Smooth muscle cell (in vitro differentiated cells): ENCODE data around the gene FOXD1. TPM values are rescaled to one million over a fixed set of nuclear protein-coding genes. Genes with fewer than 3 reads are reported as not detected.
"Not testable (repeated sequence)": the region's sequence is repeated elsewhere in the genome, so short reads cannot be mapped to it uniquely, and the experiment has no call there.

Source experiments
- DNase-seq: peaks from one replicate; lab custom pipeline; 2025; ENCODE audit not compliant: unreplicated experiment; lab: John Stamatoyannopoulos, UW
- H2AFZ ChIP-seq: fragments of 200-600 bp; sonication (generic); 2 replicates; pipeline ENCODE4 v1.6.0; 2016; ENCODE audit warnings: antibody characterized with exemption, low read depth, mild to moderate bottlenecking
- H3F3A ChIP-seq: fragments of 200-600 bp; sonication (generic); 2 replicates; pipeline ENCODE4 v1.6.0; 2017; ENCODE audit warnings: antibody characterized with exemption, low read depth
- H3K27ac ChIP-seq: fragments of 200-600 bp; sonication (generic); 2 replicates; pipeline ENCODE4 v1.5.1; 2016; ENCODE audit warnings: low read depth, mild to moderate bottlenecking
- H3K27me3 ChIP-seq: fragments of 200-600 bp; sonication (generic); 2 replicates; pipeline ENCODE4 v1.6.1; 2016; ENCODE audit warnings: low read depth, mild to moderate bottlenecking
- H3K36me3 ChIP-seq: fragments of 200-600 bp; sonication (generic); 2 replicates; pipeline ENCODE4 v1.5.1; 2016; ENCODE audit warnings: low read depth
- H3K4me1 ChIP-seq: fragments of 200-600 bp; sonication (generic); 2 replicates; pipeline ENCODE4 v1.5.1; 2016; ENCODE audit warnings: low read depth
- H3K4me2 ChIP-seq: fragments of 200-600 bp; sonication (generic); 2 replicates; pipeline ENCODE4 v1.6.0; 2016; ENCODE audit warnings: mild to moderate bottlenecking
- H3K4me3 ChIP-seq: fragments of 200-600 bp; sonication (generic); 2 replicates; pipeline ENCODE4 v1.5.1; 2016; ENCODE audit warnings: mild to moderate bottlenecking
- H3K79me2 ChIP-seq: fragments of 200-600 bp; sonication (generic); 2 replicates; pipeline ENCODE4 v1.6.0; 2016; ENCODE audit warnings: low read depth, mild to moderate bottlenecking
- H3K9ac ChIP-seq: fragments of 200-600 bp; sonication (generic); 2 replicates; pipeline ENCODE4 v1.6.0; 2016; ENCODE audit warnings: low read depth
- H3K9me3 ChIP-seq: fragments of 200-600 bp; sonication (generic); replicated peaks from 2 replicates; pipeline ENCODE4 v1.5.1; 2016; ENCODE audit warnings: low read depth
- H4K20me1 ChIP-seq: fragments of 200-600 bp; sonication (generic); 2 replicates; pipeline ENCODE4 v1.6.0; 2016; ENCODE audit warnings: low read depth
- CTCF ChIP-seq: fragments of 200-600 bp; sonication (generic); IDR thresholded peaks from 2 replicates; pipeline ENCODE4 v1.5.1; 2017; ENCODE audit warnings: borderline replicate concordance, mild to moderate bottlenecking, antibody characterized with exemption; ENCODE audit not compliant: insufficient read depth, poor library complexity, severe bottlenecking
- WGBS: methylation state at CpG from one replicate; pipeline ENCODE4 v1.1.7; 2016; ENCODE audit warnings: low lambda C conversion rate; 5-methylcytosine and 5-hydroxymethylcytosine counted together
- polyA plus RNA-seq: library from polyadenylated mRNA; unstranded; fragments of >200 nt; fragmentation: Nextera tagmentation; extraction: Ambion mirVana; gene quantifications from 2 replicates; pipeline ENCODE4 v1.2.1, GENCODE V29; 2016
- total RNA-seq: library from RNA; depleted of rRNA; stranded (reverse); fragments of >200 nt; gene quantifications from 2 replicates; pipeline ENCODE4 v1.2.3, GENCODE V29; 2014

FOXD1 gene
- total and polyA plus RNA-seq, 2 experiments from 2014 or later: 9.0 to 13.8 TPM

- 85% methylated on average over 2 of the region's 2 CpGs for WGBS
- Histone ChIP-seq H3K27me3 (no peaks in the 10 kb centered on the region), H3F3A (no peaks in the 10 kb centered on the region), H3K4me2 (no peak overlapping the region), H3K9me3 (no peaks in the 10 kb centered on the region), H2AFZ (no peak overlapping the region), H3K9ac (no peak overlapping the region), H3K79me2 (no peaks in the 10 kb centered on the region), H3K36me3 (no peaks in the 10 kb centered on the region), H4K20me1 (no peaks in the 10 kb centered on the region), H3K4me1 (no peaks in the 10 kb centered on the region), H3K4me3 (no peak overlapping the region), H3K27ac (no peak overlapping the region)
- DNase-seq: no peak
- no peak for TF ChIP-seq CTCF
Observed at GRCh38 chr5:73490088-73490487, 41.5 kb upstream of the FOXD1 start.

GRCh38 chr5:73488806-73489205, 40.2 kb upstream of the FOXD1 start:
- WGBS: 77% methylated on average over 3 of the region's 3 CpGs
- H2AFZ ChIP-seq: no peak overlapping the region
- H3K36me3 ChIP-seq: no peaks in the 10 kb centered on the region
- no peak overlapping the region for H3K4me3 ChIP-seq
- no peaks in the 10 kb centered on the region for H3F3A ChIP-seq
- TF ChIP-seq CTCF: no peak
- no peaks in the 10 kb centered on the region for H3K79me2 ChIP-seq
- no peaks in the 10 kb centered on the region for H3K27me3 ChIP-seq
- H3K27ac ChIP-seq: no peak overlapping the region
- no peak overlapping the region for H3K4me2 ChIP-seq
- no peaks in the 10 kb centered on the region for H3K9me3 ChIP-seq
- H4K20me1 ChIP-seq: no peaks in the 10 kb centered on the region
- no peaks in the 10 kb centered on the region for H3K4me1 ChIP-seq
- no peak overlapping the region for H3K9ac ChIP-seq
- DNase-seq: no peak

- Histone ChIP-seq H3K4me1 (no peaks in the 10 kb centered on the region), H3K9ac (no peak overlapping the region), H3K27ac (no peak overlapping the region), H3K9me3 (no peaks in the 10 kb centered on the region), H3K79me2 (no peaks in the 10 kb centered on the region), H3K36me3 (no peaks in the 10 kb centered on the region), H3K4me3 (no peak overlapping the region), H3K4me2 (no peak overlapping the region), H4K20me1 (no peaks in the 10 kb centered on the region), H3K27me3 (no peaks in the 10 kb centered on the region), H3F3A (no peaks in the 10 kb centered on the region), H2AFZ (no peak overlapping the region)
- WGBS: 57% methylated on average over 4 of the region's 4 CpGs
- DNase-seq: no peak
- TF ChIP-seq CTCF: no peak
Observed at GRCh38 chr5:73487815-73488214, 39.2 kb upstream of the FOXD1 start.

- not testable (repeated sequence) for H4K20me1 ChIP-seq, H3K4me3 ChIP-seq, DNase-seq, H3K4me2 ChIP-seq, H3K27me3 ChIP-seq, H3K27ac ChIP-seq, H3K9me3 ChIP-seq, H3K9ac ChIP-seq, H3K79me2 ChIP-seq, H3K4me1 ChIP-seq, H2AFZ ChIP-seq, H3K36me3 ChIP-seq, H3F3A ChIP-seq
- WGBS: 57% methylated on average over 4 of the region's 4 CpGs
Observed at GRCh38 chr5:73487257-73487656, 38.7 kb upstream of the FOXD1 start.
